ENCODE results near the gene CRISP2.

DNA sequence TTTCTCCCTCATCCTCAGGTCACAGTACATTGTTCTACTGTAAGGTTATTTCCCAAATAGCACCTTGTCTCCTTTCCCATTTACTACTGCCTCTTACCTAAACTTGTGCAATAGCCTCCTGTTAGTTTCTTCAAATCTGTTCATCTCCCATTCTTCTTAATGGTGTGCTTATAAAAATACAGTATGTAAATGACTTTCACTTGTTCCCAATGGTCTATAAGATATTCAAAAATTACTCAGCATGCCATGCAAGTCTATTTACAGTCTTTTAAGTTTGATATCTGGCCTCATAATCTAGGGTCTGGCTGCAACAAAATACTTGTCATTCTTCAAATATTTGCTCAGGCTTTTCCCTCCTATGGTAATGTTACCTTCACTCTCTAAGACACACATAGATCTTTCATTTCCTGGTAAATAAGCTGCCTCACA, 45.2 kb downstream of the CRISP2 start:
- TF ChIP-seq, protein P1, sequence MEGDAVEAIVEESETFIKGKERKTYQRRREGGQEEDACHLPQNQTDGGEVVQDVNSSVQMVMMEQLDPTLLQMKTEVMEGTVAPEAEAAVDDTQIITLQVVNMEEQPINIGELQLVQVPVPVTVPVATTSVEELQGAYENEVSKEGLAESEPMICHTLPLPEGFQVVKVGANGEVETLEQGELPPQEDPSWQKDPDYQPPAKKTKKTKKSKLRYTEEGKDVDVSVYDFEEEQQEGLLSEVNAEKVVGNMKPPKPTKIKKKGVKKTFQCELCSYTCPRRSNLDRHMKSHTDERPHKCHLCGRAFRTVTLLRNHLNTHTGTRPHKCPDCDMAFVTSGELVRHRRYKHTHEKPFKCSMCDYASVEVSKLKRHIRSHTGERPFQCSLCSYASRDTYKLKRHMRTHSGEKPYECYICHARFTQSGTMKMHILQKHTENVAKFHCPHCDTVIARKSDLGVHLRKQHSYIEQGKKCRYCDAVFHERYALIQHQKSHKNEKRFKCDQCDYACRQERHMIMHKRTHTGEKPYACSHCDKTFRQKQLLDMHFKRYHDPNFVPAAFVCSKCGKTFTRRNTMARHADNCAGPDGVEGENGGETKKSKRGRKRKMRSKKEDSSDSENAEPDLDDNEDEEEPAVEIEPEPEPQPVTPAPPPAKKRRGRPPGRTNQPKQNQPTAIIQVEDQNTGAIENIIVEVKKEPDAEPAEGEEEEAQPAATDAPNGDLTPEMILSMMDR (IDR thresholded peaks at IDR 0.05) = no peak
- no peak for TF ChIP-seq POLR2A (IDR thresholded peaks at IDR 0.05)

Data from Peyer's patch (tissue), 4 donors.